Measurements from ENCODE around the gene SH2D5.

SH2D5 gene

GRCh38 chr1:20732588-20733359 lies at the start of gene SH2D5:
TSS of gene SH2D5 (minus strand) at chr1:20732703. CDS start at chr1:20728044, 4,659 bp downstream.
- peak; percentile 91 for DNase-seq (ENCODE audit: low spot score)

DNA sequence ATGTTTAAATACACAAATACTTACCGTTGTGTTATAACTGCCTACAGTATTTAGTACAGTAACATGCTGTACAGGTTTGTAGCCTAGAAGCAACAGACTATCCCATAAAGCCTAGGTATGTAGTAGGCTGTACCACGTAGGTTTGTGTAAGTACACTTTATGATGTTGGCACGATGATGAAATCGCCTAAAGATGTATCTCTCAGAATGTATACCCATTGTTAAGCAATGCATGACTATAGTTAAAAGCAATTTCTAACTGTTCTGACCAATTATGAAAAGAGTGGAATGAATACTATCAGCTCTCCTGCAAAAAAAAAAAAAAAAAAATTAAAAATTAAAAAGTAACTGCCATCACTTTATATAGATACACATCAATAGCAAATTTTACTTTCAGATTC lies 43.2 kb upstream of the SH2D5 start:
- DNase-seq (ENCODE audit: low spot score): no peak

- no peak for DNase-seq (ENCODE audit: low spot score)
These were observed 39.3 kb upstream of the SH2D5 start for GRCh38 chr1:20771780-20772179.

DNA sequence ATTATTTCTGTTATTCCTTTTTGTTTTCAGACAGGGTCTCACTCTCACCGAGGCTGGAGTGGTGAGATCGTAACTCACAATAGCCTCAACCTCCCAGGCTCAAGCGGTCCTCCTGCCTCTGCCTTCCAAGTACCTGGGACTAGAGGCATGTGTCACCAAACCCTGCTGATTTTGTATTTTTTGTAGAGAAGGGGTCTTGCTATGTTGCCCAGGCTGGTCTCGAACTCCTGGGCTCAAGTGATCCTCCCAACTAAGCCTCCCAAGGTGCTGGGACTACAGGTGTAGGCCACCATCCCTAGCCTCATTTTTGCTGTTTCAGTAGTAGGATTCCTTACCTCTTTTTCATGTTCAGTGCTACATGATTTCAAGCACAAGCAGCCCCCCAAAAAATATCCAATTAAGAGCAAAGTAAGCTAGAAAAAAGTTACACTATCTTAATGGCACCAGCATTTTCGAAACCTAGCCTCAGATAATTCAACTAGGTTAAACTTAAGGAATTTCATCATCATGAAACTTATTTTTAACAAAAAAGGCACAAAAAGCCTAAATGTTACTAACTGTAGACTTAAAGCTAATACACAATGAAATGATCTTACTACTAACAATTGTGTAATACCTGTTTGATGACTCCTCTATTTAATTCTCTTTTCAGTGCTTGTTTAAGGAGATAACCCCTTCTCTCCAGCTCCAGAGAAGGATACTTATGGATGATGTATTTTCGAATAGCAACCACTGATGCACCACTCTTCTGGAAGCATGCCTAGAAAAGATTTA lies 38.0 kb upstream of the SH2D5 start:
- DNase-seq (ENCODE audit: low spot score): no peak

DNA sequence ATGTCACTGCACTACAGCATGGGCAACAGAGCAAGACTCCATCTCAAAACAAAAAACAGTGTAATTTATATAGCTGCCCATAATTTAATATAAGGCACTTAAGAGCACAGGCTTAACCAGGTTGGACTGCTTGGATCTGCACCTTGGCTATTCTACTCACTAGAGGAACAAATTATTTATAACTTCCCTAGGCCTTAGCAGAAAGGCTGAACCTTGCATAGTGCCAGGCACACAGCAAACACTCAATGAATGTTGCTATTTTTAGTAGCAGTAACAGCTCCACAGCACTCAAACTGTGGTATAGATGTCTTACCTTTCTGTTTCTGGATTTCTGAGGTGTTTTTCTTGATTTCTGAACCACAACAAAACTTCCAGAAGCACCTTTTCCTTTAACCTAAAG lies 34.8 kb upstream of the SH2D5 start:
- no peak for DNase-seq (ENCODE audit: low spot score)

GRCh38 chr1:20763417-20763816 lies 30.9 kb upstream of the SH2D5 start:
- no peak for DNase-seq (ENCODE audit: low spot score)

GRCh38 chr1:20760322-20760721 lies 27.8 kb upstream of the SH2D5 start:
- no peak for DNase-seq (ENCODE audit: low spot score)

DNA sequence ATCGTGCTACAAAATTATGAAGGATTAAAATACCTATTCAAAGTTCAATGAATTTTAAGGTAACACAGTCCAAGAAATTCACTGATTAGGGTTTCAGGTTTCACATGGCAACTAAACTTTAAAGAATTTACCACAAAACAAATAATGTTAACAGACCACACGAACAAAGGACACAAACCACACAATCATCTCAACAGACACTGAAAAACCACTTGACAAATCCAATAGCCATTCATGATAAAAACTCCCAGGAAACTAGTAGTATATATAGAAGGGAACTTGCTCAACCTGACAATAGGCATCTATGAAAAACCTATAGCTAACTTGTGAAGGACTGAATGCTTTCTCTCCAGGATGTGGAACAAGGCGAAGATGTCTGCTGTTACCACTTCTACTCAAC lies 21.1 kb upstream of the SH2D5 start:
- DNase-seq (ENCODE audit: low spot score): no peak

DNA sequence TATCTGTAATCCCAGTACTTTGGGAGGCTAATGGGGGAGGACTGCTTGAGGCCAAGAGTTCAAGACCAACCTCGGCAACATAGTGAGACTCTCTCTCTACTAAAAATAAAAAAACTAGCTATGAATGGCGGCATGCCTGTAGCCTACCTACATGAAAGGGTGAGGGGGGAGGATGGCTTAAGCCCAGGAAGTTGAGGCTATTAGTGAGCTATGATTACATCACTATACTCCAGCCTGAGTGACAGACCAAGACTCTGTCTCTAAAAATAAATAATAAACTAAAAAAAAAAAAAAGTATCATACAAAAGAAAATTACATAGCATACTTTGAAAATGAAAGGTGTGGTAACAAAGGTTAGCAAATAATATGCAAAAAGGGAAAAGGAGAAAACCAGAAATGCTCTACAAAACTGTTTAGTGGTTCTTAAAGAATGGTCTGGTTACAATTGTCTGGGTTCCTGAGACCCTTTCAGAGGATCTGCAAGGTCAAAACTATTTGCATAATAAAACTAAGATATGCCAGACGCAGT lies 19.0 kb upstream of the SH2D5 start:
- no peak for DNase-seq (ENCODE audit: low spot score)

GRCh38 chr1:20742671-20743070 lies 10.2 kb upstream of the SH2D5 start:
- peak; percentile 14 for DNase-seq (ENCODE audit: low spot score)

GRCh38 chr1:20740781-20741180 lies 8.3 kb upstream of the SH2D5 start:
- DNase-seq (ENCODE audit: low spot score): no peak

DNA sequence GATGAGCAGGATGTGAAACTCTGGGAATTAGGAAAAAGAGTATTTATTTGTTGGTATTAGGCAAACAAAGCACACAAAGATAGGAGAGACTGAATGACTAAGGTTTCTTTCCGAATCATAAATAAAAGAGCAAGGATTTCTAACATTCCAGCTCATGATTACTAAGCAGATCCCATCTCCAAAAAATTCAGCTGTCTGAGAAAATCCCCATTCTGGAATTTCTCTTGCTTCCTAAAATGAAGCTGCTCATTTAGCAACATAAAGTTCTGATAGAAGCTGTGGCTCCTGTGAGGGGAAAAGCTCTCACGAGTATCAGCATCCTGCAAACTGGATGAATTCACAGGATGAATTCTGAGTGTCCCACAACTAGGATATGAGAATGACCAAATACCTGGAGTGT lies 6.7 kb upstream of the SH2D5 start:
- peak; percentile 74 for DNase-seq (ENCODE audit: low spot score)

GRCh38 chr1:20735581-20736111 lies 3.1 kb upstream of the SH2D5 start:
- DNase-seq (ENCODE audit: low spot score): peak; percentile 3

DNA sequence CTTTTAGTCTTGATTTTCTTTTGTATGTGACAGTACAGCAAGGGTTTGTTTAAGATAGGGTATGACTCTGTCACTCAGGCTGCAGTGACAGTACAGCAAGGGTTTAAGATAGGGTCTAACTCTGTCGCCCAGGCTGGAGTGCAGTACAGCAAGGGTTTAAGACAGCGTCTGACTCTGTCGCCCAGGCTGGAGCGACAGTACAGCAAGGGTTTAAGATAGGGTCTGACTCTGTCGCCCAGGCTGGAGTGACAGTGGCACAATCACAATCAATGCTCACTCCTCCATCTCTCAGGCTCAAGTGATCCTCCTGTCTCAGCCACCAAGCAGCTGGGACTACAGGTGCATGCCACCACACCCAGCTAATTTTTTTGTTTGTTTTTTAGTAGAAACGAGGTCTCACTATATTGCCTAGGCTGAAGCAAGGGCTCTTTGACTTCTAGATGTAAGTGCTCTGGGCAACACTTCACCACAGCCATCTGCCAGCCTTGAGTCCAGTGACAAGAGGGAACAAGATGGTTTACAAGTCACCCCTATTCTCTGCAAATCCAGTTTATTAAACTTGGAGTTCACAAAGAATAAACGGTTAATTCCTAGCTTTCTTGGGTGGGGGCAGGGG lies 965 bp upstream of the SH2D5 start:
- peak; percentile 6 for DNase-seq (ENCODE audit: low spot score)

DNA sequence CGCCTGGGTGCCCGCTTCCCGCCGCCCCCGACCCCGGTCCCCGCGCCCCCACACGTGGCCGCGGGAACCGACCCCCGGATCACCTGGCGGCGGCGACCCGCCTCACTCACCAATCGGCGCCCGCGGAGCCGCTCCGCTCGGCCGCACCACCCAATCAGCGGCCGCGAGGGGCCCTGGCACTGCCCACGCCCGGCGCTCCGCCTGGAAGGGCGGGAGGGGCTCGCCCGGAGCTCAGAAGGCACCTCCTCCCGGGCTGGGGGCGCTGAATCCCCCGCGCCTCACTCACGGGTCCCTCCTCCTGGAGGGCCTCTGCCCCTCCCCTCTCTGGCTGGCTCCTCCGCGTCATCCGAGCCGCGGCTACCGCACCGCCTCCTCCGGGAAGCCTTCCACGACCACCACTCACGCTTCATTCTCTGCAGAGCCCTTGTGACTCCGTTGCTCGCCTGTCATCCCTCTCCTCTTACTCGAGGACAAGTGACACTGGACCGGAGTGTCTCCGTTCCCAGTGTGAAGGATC lies 374 bp downstream of the SH2D5 start:
- DNase-seq (ENCODE audit: low spot score): peak; percentile 91

DNA sequence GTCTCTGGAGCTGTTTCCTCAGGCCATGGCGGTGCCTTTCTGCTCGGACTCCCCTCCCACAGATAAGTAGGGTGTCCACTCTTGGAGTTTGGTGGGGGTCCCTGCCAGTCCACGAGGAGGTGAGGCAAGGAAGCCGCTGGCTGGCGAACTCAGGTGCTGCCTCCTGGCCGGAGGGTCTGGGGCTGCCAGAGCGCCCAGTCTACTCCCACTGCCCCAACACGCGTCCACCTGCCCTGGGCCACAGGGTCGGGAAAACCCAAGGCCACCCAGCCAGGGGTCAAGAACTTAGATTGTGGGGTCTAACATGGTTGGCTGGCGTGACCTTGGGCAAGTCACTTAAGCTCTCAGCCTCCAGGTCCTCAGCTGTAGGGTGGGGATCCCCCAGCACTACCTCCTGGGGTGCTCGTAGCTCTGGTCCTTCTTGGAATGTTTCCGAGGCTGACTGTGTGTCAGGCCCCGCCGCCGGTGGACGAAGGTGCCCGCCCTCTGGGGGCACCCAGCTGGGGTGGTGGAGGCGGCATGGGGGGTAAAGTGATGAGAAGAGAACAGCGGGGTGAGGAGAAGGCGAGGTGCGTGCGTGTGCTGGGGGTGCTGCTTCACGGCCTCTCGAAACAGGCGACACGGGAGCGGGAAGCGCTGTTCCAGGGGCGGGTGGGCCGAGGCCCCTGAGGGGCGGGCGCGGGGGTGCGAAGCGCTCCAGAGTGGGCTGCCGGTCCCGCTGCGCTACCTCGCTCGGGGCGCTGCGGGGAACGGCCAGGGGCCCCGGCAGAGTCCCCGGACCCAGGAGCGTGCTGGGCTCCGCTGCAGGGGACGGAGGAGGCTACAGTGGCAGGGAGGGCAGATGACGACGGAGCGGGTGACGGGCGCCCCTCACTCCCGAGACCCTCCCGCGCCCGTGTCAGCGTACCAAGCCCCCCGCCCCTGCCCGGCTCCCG lies 1.2 kb downstream of the SH2D5 start:
- DNase-seq (ENCODE audit: low spot score): no peak

DNA sequence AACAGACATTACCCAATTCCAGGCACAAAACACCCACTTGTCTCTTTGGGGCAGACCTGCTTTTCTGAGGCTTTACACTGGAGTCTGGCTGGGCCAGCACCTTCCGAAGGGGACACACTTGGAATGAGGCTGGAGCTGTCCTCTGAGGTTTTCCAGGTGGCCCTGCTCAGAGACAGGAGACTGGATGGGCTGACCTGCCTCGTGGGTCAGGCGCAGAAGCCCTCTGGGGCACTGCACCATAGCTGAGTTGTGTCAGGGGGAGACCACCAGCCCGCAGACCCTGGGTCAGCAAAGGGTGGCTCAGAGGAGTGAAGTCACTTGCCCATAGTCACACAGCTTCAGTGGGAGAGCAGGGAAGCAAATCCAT lies 1.8 kb downstream of the SH2D5 start:
- no peak for DNase-seq (ENCODE audit: low spot score)

DNA sequence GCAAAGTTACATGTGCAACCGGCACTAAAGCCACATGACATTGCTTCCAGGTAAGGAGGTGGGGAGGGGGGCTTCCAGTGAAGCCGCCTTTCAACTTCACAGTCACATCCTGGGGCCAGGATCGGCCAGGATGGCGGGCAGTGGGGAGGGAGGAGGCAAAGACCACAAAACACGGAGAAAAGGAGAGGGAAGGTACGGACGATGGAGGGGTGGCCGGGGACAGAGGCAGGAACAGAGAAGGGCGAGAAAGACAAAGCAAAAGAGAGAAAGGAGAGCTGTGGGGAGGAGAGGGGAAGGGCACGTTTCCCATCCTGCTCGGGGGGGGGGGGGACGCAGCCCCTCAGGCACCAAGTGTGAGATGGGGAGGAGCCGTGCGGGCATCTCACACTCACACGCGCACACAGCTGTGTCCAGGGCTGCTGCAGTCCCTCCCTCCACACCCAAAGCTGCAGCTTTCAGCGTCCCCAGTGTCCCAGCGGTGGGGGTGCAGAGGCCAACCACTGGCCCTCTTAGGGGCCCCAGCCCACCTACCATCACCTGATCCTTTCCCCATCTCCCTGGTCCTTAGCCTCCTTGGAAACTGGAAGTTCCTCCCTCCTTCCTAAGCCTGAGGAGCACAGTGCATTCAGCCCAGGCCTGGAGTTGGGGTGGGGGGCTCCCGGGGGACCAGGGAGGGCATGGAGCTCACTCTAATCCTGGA lies 2.4 kb downstream of the SH2D5 start:
- DNase-seq (ENCODE audit: low spot score): no peak

GRCh38 chr1:20729155-20729931 lies 3.2 kb downstream of the SH2D5 start:
- DNase-seq (ENCODE audit: low spot score): no peak
